Mesenchymal stem cell (in vitro differentiated cells and primary cell): ENCODE results near the gene ATRNL1.
"Not testable (repeated sequence)": the region's sequence is repeated elsewhere in the genome, so short reads cannot be mapped to it uniquely, and the experiment has no call there.

Experiments used
- DNase-seq: peaks from one replicate; pipeline ENCODE4 v3.0.0-alpha.2; 2013
- H2AFZ ChIP-seq: one replicate; pipeline ENCODE4 v1.6.1; 2013; ENCODE audit warnings: low read depth, mild to moderate bottlenecking, control low read depth, inconsistent platforms, low read length, moderate library complexity
- H2AK5ac ChIP-seq: 2 replicates; pipeline ENCODE4 v1.6.1; 2013; ENCODE audit warnings: low read length, moderate library complexity, mild to moderate bottlenecking, inconsistent platforms; ENCODE audit not compliant: severe bottlenecking
- H2BK120ac ChIP-seq: one replicate; pipeline ENCODE4 v1.6.1; 2013; ENCODE audit warnings: low read depth, mild to moderate bottlenecking, inconsistent platforms, low read length, moderate library complexity
- H2BK12ac ChIP-seq, 2 experiments: one replicate each; pipeline ENCODE4 v1.6.1; 2013; ENCODE audit warnings: inconsistent platforms in 2 of 2, low read length in 2 of 2, mild to moderate bottlenecking in 2 of 2, moderate library complexity in 2 of 2, control low read depth in 1 of 2
- H2BK15ac ChIP-seq: one replicate; pipeline ENCODE4 v1.6.1; 2013; ENCODE audit warnings: mild to moderate bottlenecking, low read depth, inconsistent platforms; ENCODE audit not compliant: poor library complexity, severe bottlenecking
- H2BK5ac ChIP-seq: 2 replicates; pipeline ENCODE4 v1.6.1; 2013; ENCODE audit warnings: low read depth, mild to moderate bottlenecking, low read length, control low read depth, inconsistent platforms; ENCODE audit not compliant: poor library complexity, severe bottlenecking
- H3K14ac ChIP-seq, 2 experiments: one replicate each; pipeline ENCODE4 v1.6.1; 2013; ENCODE audit warnings: inconsistent platforms in 2 of 2, low read length in 2 of 2, control low read depth in 1 of 2, mild to moderate bottlenecking in 1 of 2, moderate library complexity in 1 of 2
- H3K18ac ChIP-seq, 2 experiments: one replicate each; pipeline ENCODE4 v1.6.1; 2013; ENCODE audit warnings: inconsistent platforms in 2 of 2, low read length in 2 of 2, control low read depth in 1 of 2, low read depth in 1 of 2, mild to moderate bottlenecking in 1 of 2
- H3K23ac ChIP-seq, 2 experiments: one replicate each; pipeline ENCODE4 v1.6.1; 2013; ENCODE audit warnings: inconsistent platforms in 2 of 2, low read length in 2 of 2, mild to moderate bottlenecking in 2 of 2, moderate library complexity in 2 of 2, control low read depth in 1 of 2
- H3K27ac ChIP-seq: 2 replicates; pipeline ENCODE4 v1.5.1; 2013; ENCODE audit warnings: mild to moderate bottlenecking, moderate library complexity, low read length, control low read depth, inconsistent platforms; ENCODE audit not compliant: poor library complexity, severe bottlenecking
- H3K27me3 ChIP-seq, 2 experiments: 2 replicates each; pipeline versions ENCODE4 v1.6.1 to v1.7.0; 2013; ENCODE audit warnings: low read length in 2 of 2, mild to moderate bottlenecking in 2 of 2, moderate library complexity in 2 of 2, control low read depth in 1 of 2, inconsistent platforms in 1 of 2; ENCODE audit not compliant: control insufficient read depth in 1 of 2, insufficient read depth in 1 of 2
- H3K36me3 ChIP-seq, 2 experiments: 2 replicates each; pipeline versions ENCODE4 v1.6.1 to v1.7.0; 2013; ENCODE audit warnings: low read length in 2 of 2, control low read depth in 1 of 2, inconsistent platforms in 1 of 2, low read depth in 1 of 2, mild to moderate bottlenecking in 1 of 2; ENCODE audit not compliant: insufficient read depth in 2 of 2, control insufficient read depth in 1 of 2
- H3K4ac ChIP-seq, 2 experiments: one replicate each; pipeline ENCODE4 v1.6.1; 2013; ENCODE audit warnings: inconsistent platforms in 2 of 2, low read length in 2 of 2, mild to moderate bottlenecking in 2 of 2, moderate library complexity in 2 of 2, control low read depth in 1 of 2, low read depth in 1 of 2
- H3K4me1 ChIP-seq: 2 replicates; pipeline ENCODE4 v1.6.1; 2013; ENCODE audit warnings: low read depth, low read length, control low read depth; ENCODE audit not compliant: control insufficient read depth, insufficient read depth
- H3K4me2 ChIP-seq: 2 replicates; pipeline ENCODE4 v1.6.1; 2013; ENCODE audit warnings: low read length, mild to moderate bottlenecking, inconsistent platforms; ENCODE audit not compliant: poor library complexity, severe bottlenecking
- H3K4me3 ChIP-seq, 2 experiments: 2 replicates each; pipeline versions ENCODE4 v1.5.1 to v1.7.0; 2013; ENCODE audit warnings: low read length in 2 of 2, mild to moderate bottlenecking in 2 of 2, control low read depth in 1 of 2, low read depth in 1 of 2; ENCODE audit not compliant: insufficient read depth in 1 of 2
- H3K79me1 ChIP-seq: replicated peaks from 2 replicates; pipeline ENCODE4 v1.6.1; 2013; ENCODE audit warnings: mild to moderate bottlenecking, control low read depth, low read length, inconsistent platforms; ENCODE audit not compliant: poor library complexity, severe bottlenecking
- H3K9ac ChIP-seq: 2 replicates; pipeline ENCODE4 v1.7.0; 2013; ENCODE audit warnings: mild to moderate bottlenecking, low read length, moderate library complexity
- H3K9me3 ChIP-seq: 2 replicates; pipeline ENCODE4 v1.7.0; 2013; ENCODE audit warnings: mild to moderate bottlenecking, low read length; ENCODE audit not compliant: control insufficient read depth
- H4K8ac ChIP-seq: one replicate; pipeline ENCODE4 v1.6.1; 2013; ENCODE audit warnings: inconsistent platforms, mild to moderate bottlenecking, low read length, moderate library complexity
- H4K91ac ChIP-seq: one replicate; pipeline ENCODE4 v1.6.1; 2013; ENCODE audit warnings: mild to moderate bottlenecking, low read length, inconsistent platforms
- WGBS: methylation state at CpG from one replicate; pipeline ENCODE4 v1.1.7; 2013; ENCODE audit warnings: mixed read lengths; 5-methylcytosine and 5-hydroxymethylcytosine counted together

The ATRNL1 gene

GRCh38 chr10:115295213-115295805, 202.1 kb downstream of the ATRNL1 start:
- Histone ChIP-seq H2BK5ac (no peak overlapping the region), H4K91ac (no peak overlapping the region), H3K14ac (no peak overlapping the region), H3K9me3 (peaks cover 32% of the 10 kb centered on the region), H3K36me3 (peaks cover 0 to 7% of the 10 kb centered on the region in 2 experiments), H3K18ac (no peak overlapping the region), H3K27ac (no peak overlapping the region), H2BK120ac (no peak overlapping the region), H2AK5ac (no peak overlapping the region), H4K8ac (no peak overlapping the region), H2BK12ac (no peak overlapping the region), H2BK15ac (no peak overlapping the region), H3K4me2 (no peak overlapping the region), H3K9ac (no peak overlapping the region), H3K4ac (no peak overlapping the region), H3K27me3 (no peaks in the 10 kb centered on the region), H3K4me1 (no peaks in the 10 kb centered on the region), H3K23ac (no peak overlapping the region), H3K79me1 (peaks cover 6% of the 10 kb centered on the region), H2AFZ (no peak overlapping the region), H3K4me3 (no peak overlapping the region)
- WGBS = 69% methylated on average over 5 of the region's 5 CpGs
- no peak for DNase-seq

GRCh38 chr10:115300080-115300479, 206.9 kb downstream of the ATRNL1 start:
- 80% methylated on average over 1 of the region's 1 CpG for WGBS
- H2BK12ac ChIP-seq = no peak overlapping the region
- peaks cover 3% of the 10 kb centered on the region for H3K9me3 ChIP-seq
- H3K4me2 ChIP-seq = no peak overlapping the region
- peaks cover 2% of the 10 kb centered on the region for H3K79me1 ChIP-seq
- H2AFZ ChIP-seq = no peak overlapping the region
- no peak for DNase-seq
- H4K91ac ChIP-seq = no peak overlapping the region
- no peak overlapping the region for H3K4me3 ChIP-seq
- no peak overlapping the region for H3K18ac ChIP-seq
- no peak overlapping the region for H2BK5ac ChIP-seq
- no peaks in the 10 kb centered on the region for H3K4me1 ChIP-seq
- H3K27ac ChIP-seq = no peak overlapping the region
- H3K9ac ChIP-seq = no peak overlapping the region
- H2BK15ac ChIP-seq = no peak overlapping the region
- no peaks in the 10 kb centered on the region for H3K36me3 ChIP-seq
- no peaks in the 10 kb centered on the region for H3K27me3 ChIP-seq
- H3K4ac ChIP-seq = no peak overlapping the region
- no peak overlapping the region for H2BK120ac ChIP-seq
- H3K23ac ChIP-seq = no peak overlapping the region
- H2AK5ac ChIP-seq = no peak overlapping the region
- H4K8ac ChIP-seq = no peak overlapping the region
- H3K14ac ChIP-seq = no peak overlapping the region

GRCh38 chr10:115319669-115320068, 226.5 kb downstream of the ATRNL1 start:
- 100% methylated on average over 1 of the region's 1 CpG for WGBS
- not testable (repeated sequence) for DNase-seq, H4K91ac ChIP-seq, H3K79me1 ChIP-seq, H3K36me3 ChIP-seq, H3K9ac ChIP-seq, H3K27ac ChIP-seq, H2BK120ac ChIP-seq, H3K4ac ChIP-seq, H2BK12ac ChIP-seq, H3K23ac ChIP-seq, H3K14ac ChIP-seq, H3K27me3 ChIP-seq, H2AFZ ChIP-seq, H3K18ac ChIP-seq, H3K4me3 ChIP-seq, H2BK5ac ChIP-seq, H2BK15ac ChIP-seq, H3K4me2 ChIP-seq, H2AK5ac ChIP-seq, H3K4me1 ChIP-seq, H4K8ac ChIP-seq
- peaks cover 16% of the 10 kb centered on the region for H3K9me3 ChIP-seq

GRCh38 chr10:115321360-115321759, 228.2 kb downstream of the ATRNL1 start:
- H2AFZ ChIP-seq = no peak overlapping the region
- H3K4ac ChIP-seq = no peak overlapping the region
- no peak overlapping the region for H4K8ac ChIP-seq
- no peak overlapping the region for H3K23ac ChIP-seq
- no peaks in the 10 kb centered on the region for H3K27me3 ChIP-seq
- H2BK12ac ChIP-seq = no peak overlapping the region
- no peak overlapping the region for H2BK15ac ChIP-seq
- peaks cover 16% of the 10 kb centered on the region for H3K9me3 ChIP-seq
- no peak overlapping the region for H3K14ac ChIP-seq
- H3K9ac ChIP-seq = no peak overlapping the region
- H3K4me3 ChIP-seq = no peak overlapping the region
- H2AK5ac ChIP-seq = no peak overlapping the region
- no peak overlapping the region for H3K4me2 ChIP-seq
- 25% methylated on average over 1 of the region's 2 CpGs for WGBS
- no peaks in the 10 kb centered on the region for H3K36me3 ChIP-seq
- H2BK5ac ChIP-seq = no peak overlapping the region
- peaks cover 1% of the 10 kb centered on the region for H3K79me1 ChIP-seq
- no peaks in the 10 kb centered on the region for H3K4me1 ChIP-seq
- H4K91ac ChIP-seq = no peak overlapping the region
- no peak overlapping the region for H3K18ac ChIP-seq
- no peak overlapping the region for H2BK120ac ChIP-seq
- no peak overlapping the region for H3K27ac ChIP-seq
- DNase-seq = peak; percentile 8
